Vagina (tissue), 2 donors: ENCODE results near the gene ENPEP.

Source experiments
- POLR2A ChIP-seq, 2 donors: fragments of 450-650 bp; IDR thresholded peaks; one replicate each; pipeline ENCODE4 v1.6.1; 2017; ENCODE audit warnings: antibody characterized with exemption in 2 of 2, mild to moderate bottlenecking in 2 of 2, moderate library complexity in 2 of 2
- POLR2AphosphoS5 ChIP-seq, 2 donors: sonication (generic); formaldehyde crosslinking; IDR thresholded peaks; one replicate each; pipeline ENCODE4 v1.9.0; 2017; ENCODE audit warnings: antibody characterized with exemption in 2 of 2, mild to moderate bottlenecking in 2 of 2, low read depth in 1 of 2; ENCODE audit not compliant: insufficient read depth in 1 of 2
- TF ChIP-seq, protein P1 (sequence below), 3 experiments: fragments of 450-650 bp in 2 of 3; fragments of 200-600 bp in 1 of 3; sonication (generic) in 1 of 3; IDR thresholded peaks; one replicate each; pipeline ENCODE4 v1.5.1; 2017 to 2019; ENCODE audit warnings: antibody characterized with exemption in 3 of 3, mild to moderate bottlenecking in 2 of 3, moderate library complexity in 2 of 3

DNA sequence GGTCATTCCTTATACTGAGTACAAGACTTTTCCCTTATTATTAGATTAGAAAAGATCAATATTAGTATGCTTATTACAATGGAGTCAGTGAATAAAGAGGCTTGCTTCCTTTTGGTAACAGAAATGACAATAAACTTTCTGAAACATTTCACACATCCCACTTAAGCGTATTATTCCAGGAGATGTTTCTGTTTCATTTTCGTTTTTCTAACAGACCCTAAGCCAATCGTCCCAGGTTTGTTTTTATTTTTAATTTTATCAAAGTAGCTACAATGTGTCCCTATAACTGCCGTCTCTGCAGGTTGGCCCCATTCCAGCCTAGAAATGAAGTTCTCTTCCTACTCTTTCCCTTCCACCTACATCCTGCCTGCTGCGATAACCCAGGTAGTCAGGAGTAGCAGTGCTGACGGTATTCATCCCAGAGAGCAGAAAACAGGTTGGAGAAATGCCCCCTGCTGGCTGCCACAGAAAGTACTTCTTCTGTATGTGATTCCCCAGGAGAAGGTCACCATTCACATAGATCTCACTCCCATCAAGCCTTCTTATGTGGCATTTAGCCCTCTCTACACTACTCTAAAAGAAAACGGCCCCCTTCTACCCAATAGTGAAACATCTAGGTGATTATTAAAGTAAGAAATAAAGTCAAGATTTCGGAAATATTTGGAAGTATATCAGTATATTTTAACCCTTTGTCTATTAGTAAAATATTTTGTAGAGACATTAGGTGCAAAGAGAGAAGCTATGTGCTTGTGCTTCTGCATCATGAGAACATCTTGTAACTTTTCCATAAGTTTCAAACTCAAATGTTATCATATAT is 40.4 kb downstream of the ENPEP start:
- TF ChIP-seq, protein P1, sequence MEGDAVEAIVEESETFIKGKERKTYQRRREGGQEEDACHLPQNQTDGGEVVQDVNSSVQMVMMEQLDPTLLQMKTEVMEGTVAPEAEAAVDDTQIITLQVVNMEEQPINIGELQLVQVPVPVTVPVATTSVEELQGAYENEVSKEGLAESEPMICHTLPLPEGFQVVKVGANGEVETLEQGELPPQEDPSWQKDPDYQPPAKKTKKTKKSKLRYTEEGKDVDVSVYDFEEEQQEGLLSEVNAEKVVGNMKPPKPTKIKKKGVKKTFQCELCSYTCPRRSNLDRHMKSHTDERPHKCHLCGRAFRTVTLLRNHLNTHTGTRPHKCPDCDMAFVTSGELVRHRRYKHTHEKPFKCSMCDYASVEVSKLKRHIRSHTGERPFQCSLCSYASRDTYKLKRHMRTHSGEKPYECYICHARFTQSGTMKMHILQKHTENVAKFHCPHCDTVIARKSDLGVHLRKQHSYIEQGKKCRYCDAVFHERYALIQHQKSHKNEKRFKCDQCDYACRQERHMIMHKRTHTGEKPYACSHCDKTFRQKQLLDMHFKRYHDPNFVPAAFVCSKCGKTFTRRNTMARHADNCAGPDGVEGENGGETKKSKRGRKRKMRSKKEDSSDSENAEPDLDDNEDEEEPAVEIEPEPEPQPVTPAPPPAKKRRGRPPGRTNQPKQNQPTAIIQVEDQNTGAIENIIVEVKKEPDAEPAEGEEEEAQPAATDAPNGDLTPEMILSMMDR (IDR thresholded peaks at IDR 0.05), result peak; percentile 9 to 54 (median 32)
- TF ChIP-seq POLR2AphosphoS5 (IDR thresholded peaks at IDR 0.05; ENCODE audit: insufficient read depth in 1 of 2, low read depth in 1 of 2), result peak in 1 of 2 donors; percentile 51
- no peak for TF ChIP-seq POLR2A (IDR thresholded peaks at IDR 0.05)
